LNCAP (cell line): ENCODE results near the gene HLA-DPB1.

ENCODE experiments used
- TF ChIP-seq, protein P1 (sequence below): fragments of 450-650 bp; IDR thresholded peaks from 2 replicates; pipeline ENCODE4 v1.5.1; 2017; ENCODE audit warnings: mild to moderate bottlenecking

Gene HLA-DPB1

DNA sequence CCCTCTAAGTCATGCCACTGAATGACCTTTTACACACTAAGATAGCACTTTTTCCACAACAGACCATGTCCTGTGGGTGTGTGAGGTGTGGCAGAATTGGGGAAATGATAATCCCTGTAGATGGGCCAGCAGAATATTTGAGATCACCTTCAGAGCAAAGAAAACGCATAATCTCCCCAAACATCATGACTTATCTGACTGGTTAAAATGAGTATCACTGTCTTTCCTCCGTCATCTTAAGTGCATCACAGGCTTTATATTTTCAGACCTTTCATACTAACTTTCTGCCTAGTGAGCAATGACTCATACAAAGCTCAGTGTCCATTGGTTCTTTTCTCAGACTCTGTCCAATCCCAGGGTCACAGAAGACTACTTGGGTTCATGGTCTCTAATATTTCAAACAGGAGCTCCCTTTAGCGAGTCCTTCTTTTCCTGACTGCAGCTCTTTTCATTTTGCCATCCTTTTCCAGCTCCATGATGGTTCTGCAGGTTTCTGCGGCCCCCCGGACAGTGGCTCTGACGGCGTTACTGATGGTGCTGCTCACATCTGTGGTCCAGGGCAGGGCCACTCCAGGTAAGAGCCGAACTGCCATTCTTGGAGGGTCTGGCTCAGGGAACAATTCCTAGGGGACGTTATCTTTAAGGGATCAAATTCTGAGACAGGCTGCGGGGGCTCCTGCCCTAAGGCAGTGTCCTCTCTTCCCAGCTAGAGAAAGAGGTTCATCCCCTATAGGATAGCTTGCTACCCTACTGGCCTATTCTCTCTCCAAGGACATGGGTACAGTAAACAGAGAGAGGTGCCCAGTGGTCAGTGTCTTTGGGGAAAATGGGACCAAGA, at the start of gene HLA-DPB1:
TSS of gene HLA-DPB1 (plus strand) at position 423 of the 838 bp plus-strand sequence. CDS start at position 475, 52 bp downstream.
- TF ChIP-seq, protein P1, sequence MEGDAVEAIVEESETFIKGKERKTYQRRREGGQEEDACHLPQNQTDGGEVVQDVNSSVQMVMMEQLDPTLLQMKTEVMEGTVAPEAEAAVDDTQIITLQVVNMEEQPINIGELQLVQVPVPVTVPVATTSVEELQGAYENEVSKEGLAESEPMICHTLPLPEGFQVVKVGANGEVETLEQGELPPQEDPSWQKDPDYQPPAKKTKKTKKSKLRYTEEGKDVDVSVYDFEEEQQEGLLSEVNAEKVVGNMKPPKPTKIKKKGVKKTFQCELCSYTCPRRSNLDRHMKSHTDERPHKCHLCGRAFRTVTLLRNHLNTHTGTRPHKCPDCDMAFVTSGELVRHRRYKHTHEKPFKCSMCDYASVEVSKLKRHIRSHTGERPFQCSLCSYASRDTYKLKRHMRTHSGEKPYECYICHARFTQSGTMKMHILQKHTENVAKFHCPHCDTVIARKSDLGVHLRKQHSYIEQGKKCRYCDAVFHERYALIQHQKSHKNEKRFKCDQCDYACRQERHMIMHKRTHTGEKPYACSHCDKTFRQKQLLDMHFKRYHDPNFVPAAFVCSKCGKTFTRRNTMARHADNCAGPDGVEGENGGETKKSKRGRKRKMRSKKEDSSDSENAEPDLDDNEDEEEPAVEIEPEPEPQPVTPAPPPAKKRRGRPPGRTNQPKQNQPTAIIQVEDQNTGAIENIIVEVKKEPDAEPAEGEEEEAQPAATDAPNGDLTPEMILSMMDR = no peak

DNA sequence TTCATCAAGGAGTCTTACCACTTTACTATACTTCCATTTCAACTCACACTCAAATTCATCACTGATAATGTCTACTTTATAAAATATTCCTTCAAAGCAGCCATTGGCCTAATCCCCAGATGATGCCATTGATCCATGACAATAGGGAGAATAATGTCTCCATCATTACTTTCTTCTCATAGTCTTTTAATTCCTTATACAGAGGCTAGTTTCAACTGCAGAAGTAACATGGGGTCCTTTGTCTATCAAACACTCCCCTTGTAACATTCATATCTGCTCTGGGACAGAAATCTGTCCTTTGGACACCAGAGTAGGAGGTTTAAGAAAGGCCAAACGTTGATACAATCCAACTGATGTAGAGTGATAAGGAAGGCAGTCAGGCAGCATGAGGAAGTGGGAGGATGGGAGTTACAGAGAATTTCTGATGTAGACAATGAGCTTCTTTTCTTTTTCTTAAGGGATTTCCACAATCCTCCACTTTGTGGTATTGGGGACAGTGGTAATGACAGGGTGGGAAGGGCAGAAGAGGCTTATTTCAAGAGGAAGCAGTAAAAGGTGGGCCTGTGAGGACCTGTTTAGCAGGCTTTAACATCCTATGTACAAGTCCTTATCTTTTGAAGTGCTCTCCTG, 47.5 kb upstream of the HLA-DPB1 start:
- TF ChIP-seq, protein P1 = no peak

DNA sequence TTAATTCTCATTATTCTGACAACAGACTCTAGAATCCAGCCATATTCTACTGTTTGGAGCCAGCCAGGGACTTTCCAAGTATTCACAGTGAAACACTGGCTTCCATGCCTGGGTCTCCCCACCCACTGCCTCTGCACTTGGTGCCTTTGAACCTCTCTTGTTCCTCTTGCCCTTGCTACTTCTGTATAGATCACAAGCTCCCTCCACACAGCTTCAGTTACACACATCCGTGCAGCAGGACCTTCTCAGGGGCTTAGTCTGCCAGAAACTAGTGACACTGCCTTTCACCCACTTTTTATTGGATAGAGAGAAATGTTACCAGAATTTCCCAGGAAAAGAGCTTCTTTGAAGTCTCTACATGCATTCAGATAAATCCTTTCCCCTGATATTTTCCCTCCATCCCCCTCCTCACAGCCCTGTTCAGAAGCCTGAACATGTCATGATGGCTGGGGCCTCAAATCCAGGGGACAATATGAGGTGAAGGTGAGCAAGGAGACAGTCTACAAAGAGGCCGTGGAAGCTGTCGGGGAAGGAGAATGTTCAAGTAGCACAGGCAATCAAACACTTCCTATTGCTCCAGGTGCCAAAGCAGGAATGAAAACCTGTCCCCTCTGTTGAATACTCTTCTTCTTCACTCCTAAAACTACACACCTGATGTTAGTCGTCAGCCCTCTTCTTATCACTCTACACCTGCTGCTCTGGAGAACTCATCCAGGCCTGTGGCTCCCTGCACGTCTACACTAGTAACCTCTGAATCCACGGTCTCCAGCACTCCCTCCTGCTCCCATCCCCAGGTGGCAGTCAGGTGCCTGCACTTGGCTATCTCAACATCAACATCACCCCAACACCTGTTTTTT, 46.2 kb upstream of the HLA-DPB1 start:
- TF ChIP-seq, protein P1 = no peak

DNA sequence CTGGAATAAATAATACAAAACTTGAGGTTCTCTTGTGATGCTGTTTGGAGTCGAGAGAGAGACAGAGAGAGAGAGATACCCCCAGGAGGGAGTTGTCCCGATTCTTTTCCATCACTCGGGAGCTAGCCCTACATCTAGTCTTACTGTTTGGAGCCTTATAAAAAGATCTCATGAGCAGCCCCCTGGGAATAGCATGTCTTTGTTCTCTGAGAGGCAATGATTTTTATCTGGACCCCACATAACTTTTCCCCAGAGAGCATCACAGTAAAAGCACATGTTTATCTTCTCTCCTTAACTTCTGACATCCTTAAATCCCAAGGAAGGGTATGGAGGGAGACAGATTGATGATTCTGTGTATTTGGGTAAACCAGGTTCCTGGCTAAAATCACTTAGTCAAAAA, 45.5 kb upstream of the HLA-DPB1 start:
- TF ChIP-seq, protein P1 = no peak

DNA sequence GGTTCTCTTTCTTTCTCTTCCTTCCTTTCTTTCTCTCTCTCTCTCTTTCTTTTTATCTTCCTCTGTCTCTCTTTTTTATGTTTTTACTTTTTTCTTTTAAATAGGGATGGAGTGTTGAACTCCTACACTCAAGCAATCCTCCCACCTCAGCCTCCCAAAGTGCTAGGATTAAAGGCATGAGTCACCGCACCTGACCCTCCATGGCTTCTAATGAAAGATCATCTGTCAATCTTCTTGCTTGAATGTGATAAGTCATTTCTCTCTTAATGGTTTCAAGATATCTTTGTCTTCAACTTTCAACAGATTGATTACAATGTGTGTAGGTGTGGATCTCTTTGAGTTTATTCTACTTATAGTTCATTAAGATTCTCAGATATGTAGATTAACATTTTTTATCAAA, 41.2 kb upstream of the HLA-DPB1 start:
- TF ChIP-seq, protein P1 = no peak

DNA sequence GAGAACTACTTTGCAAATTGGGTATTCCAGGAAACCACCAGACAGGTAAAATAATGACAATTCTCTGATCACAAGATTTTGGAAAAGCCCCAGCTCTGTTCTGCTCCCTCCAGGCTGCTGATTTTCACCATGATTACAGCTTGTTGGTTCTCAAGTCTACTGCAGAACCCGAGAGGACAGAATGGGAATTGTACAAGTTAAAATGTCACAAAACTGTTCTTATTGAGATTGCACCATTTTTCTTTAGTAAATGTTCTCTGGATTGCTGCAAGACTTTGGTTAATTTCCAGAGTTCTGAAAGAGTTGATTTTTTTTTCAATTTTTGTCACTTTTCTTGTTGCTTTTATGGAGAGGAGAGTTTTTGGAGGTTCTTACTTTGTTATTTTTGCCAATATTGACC, 39.3 kb upstream of the HLA-DPB1 start:
- TF ChIP-seq, protein P1 = no peak

DNA sequence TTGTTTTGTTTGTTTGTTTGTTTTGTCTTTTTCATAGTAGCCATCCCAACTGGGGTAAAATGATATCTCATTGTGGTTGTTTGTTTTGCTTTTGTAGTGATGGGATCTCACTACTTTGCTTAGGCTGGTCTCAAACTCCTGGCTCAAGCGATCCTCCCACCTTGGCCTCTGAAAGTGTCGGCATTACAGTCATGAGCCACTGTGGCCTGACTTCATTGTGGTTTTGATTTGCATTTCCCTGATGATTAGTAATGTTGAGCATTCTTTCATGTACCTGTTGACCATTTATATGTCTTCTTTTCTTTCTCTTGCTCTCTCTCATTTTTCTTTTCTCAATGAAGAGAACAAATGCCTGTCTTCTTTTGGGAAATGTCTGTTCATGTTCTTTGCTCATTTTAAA, 35.6 kb upstream of the HLA-DPB1 start:
- TF ChIP-seq, protein P1 = no peak
